DND-41 (cell line): ENCODE measurements around the gene MEI1.
A peak's percentile ranks its signal among the peaks of the same experiment; 100 is the strongest.

Experiments
- ATAC-seq: fragments of 200-7000 bp; cut with Tn5 transposase; 3 replicates; pipeline ENCODE4 v1.9.1; 2021; ENCODE audit warnings: low read depth; ENCODE audit not compliant: insufficient read depth
- DNase-seq: peaks from one replicate; pipeline ENCODE4 v3.0.0-alpha.2; 2020
- H2AFZ ChIP-seq: 2 replicates; pipeline ENCODE4 v1.6.0; 2012; ENCODE audit warnings: low read depth, low read length
- H3K27ac ChIP-seq: 2 replicates; pipeline ENCODE4 v1.5.1; 2012; ENCODE audit warnings: low read length, inconsistent platforms
- H3K27me3 ChIP-seq: fragments of 200-600 bp; sonication (generic); 2 replicates; pipeline ENCODE4 v1.6.0; 2012; ENCODE audit warnings: low read length, mild to moderate bottlenecking, inconsistent platforms; ENCODE audit not compliant: insufficient read depth, poor library complexity
- H3K36me3 ChIP-seq: 2 replicates; pipeline ENCODE4 v1.5.1; 2012; ENCODE audit warnings: low read length, inconsistent platforms; ENCODE audit not compliant: insufficient read depth
- H3K4me1 ChIP-seq: 2 replicates; pipeline ENCODE4 v1.5.1; 2012; ENCODE audit warnings: mild to moderate bottlenecking, low read length; ENCODE audit not compliant: insufficient read depth
- H3K4me2 ChIP-seq: 2 replicates; pipeline ENCODE4 v1.6.0; 2012; ENCODE audit warnings: mild to moderate bottlenecking, moderate library complexity, low read length, inconsistent platforms; ENCODE audit not compliant: insufficient read depth
- H3K4me3 ChIP-seq, 2 experiments: fragments of 200-600 bp in 1 of 2; shearing (Covaris generic) in 1 of 2; 2 replicates each; pipeline ENCODE4 v1.5.1; 2012 to 2016; ENCODE audit warnings: inconsistent platforms in 2 of 2, low read length in 2 of 2, mild to moderate bottlenecking in 2 of 2, low read depth in 1 of 2, moderate library complexity in 1 of 2
- H3K79me2 ChIP-seq: 2 replicates; pipeline ENCODE4 v1.6.0; 2012; ENCODE audit warnings: low read length, inconsistent platforms; ENCODE audit not compliant: insufficient read depth
- H3K9ac ChIP-seq: 2 replicates; pipeline ENCODE4 v1.6.0; 2012; ENCODE audit warnings: low read depth, mild to moderate bottlenecking, inconsistent platforms, low read length, moderate library complexity
- H3K9me3 ChIP-seq: 2 replicates; pipeline ENCODE4 v1.5.1; 2012; ENCODE audit warnings: low read length, moderate library complexity, mild to moderate bottlenecking, inconsistent platforms; ENCODE audit not compliant: insufficient read depth, severe bottlenecking
- H4K20me1 ChIP-seq: 2 replicates; pipeline ENCODE4 v1.6.0; 2012; ENCODE audit warnings: low read length; ENCODE audit not compliant: insufficient read depth
- CTCF ChIP-seq: IDR thresholded peaks from 2 replicates; pipeline ENCODE4 v1.5.1; 2012; ENCODE audit warnings: borderline replicate concordance, low read length, moderate library complexity, mild to moderate bottlenecking; ENCODE audit not compliant: poor library complexity, severe bottlenecking; ENCODE audit errors: extremely low read depth
- EZH2 ChIP-seq: IDR thresholded peaks from 3 replicates; pipeline ENCODE4 v1.6.1; 2012; ENCODE audit warnings: borderline replicate concordance, low read depth, mild to moderate bottlenecking, moderate library complexity, low read length, inconsistent platforms; ENCODE audit not compliant: severe bottlenecking

The MEI1 gene

GRCh38 chr22:41846268-41846987 lies 147.1 kb downstream of the MEI1 start:
- Histone ChIP-seq H3K36me3 (peaks cover 59% of the 10 kb centered on the region), H3K79me2 (peaks cover 98% of the 10 kb centered on the region), H4K20me1 (peaks cover 84% of the 10 kb centered on the region), H3K4me1 (peaks cover 39% of the 10 kb centered on the region), H3K4me3 (no peak overlapping the region), H3K27me3 (no peaks in the 10 kb centered on the region), H3K27ac (no peak overlapping the region), H2AFZ (no peak overlapping the region), H3K9ac (no peak overlapping the region), H3K4me2 (no peak overlapping the region), H3K9me3 (no peaks in the 10 kb centered on the region)
- ATAC-seq, result peak; percentile 39; the same call in 2 of the 3 replicates
- DNase-seq, result no peak
- TF ChIP-seq CTCF, result no peak
- no peak for TF ChIP-seq EZH2

- DNase-seq (no peak), ATAC-seq (no peak)
- no peak overlapping the region for H2AFZ ChIP-seq
- no peaks in the 10 kb centered on the region for H3K27me3 ChIP-seq
- H3K4me2 ChIP-seq, result no peak overlapping the region
- H3K9ac ChIP-seq, result no peak overlapping the region
- H4K20me1 ChIP-seq, result peaks cover 79% of the 10 kb centered on the region
- H3K4me3 ChIP-seq, result no peak overlapping the region
- no peaks in the 10 kb centered on the region for H3K9me3 ChIP-seq
- peaks cover 98% of the 10 kb centered on the region for H3K79me2 ChIP-seq
- peaks cover 33% of the 10 kb centered on the region for H3K4me1 ChIP-seq
- no peak for TF ChIP-seq CTCF
- no peak for TF ChIP-seq EZH2
- H3K36me3 ChIP-seq, result peaks cover 56% of the 10 kb centered on the region
- H3K27ac ChIP-seq, result no peak overlapping the region; the same call in 1 of the 2 replicates
These were observed 148.0 kb downstream of the MEI1 start for GRCh38 chr22:41847300-41847699.

GRCh38 chr22:41848468-41848867 lies 149.2 kb downstream of the MEI1 start:
- Histone ChIP-seq H3K4me1 (peaks cover 22% of the 10 kb centered on the region), H4K20me1 (peaks cover 77% of the 10 kb centered on the region), H2AFZ (no peak overlapping the region), H3K4me2 (no peak overlapping the region), H3K79me2 (peaks cover 98% of the 10 kb centered on the region), H3K4me3 (no peak overlapping the region), H3K27me3 (no peaks in the 10 kb centered on the region), H3K36me3 (peaks cover 51% of the 10 kb centered on the region), H3K27ac (peak overlapping the region; percentile 31), H3K9ac (no peak overlapping the region), H3K9me3 (no peaks in the 10 kb centered on the region)
- TF ChIP-seq EZH2 (no peak), CTCF (no peak)
- DNase-seq (no peak), ATAC-seq (peak; percentile 35; the same call in 1 of the 3 replicates)
